ENCODE results near the gene CREM. TPM values are rescaled to one million over a fixed set of nuclear protein-coding genes. Genes with fewer than 3 reads are reported as not detected.

The CREM gene
- total RNA-seq, 1 donor from 2014 or later, result 31.4 TPM

GRCh38 chr10:35140727-35141126 is 14.1 kb downstream of the CREM start:
- Mint-ChIP-seq H3K27me3 (ENCODE audit: unreplicated experiment) (no peaks in the 10 kb centered on the region), H3K4me1 (ENCODE audit: unreplicated experiment) (peaks cover 2% of the 10 kb centered on the region), H3K9me3 (ENCODE audit: unreplicated experiment) (no peaks in the 10 kb centered on the region), H3K36me3 (ENCODE audit: unreplicated experiment) (no peaks in the 10 kb centered on the region), H3K4me3 (ENCODE audit: unreplicated experiment) (no peak overlapping the region), H3K27ac (ENCODE audit: unreplicated experiment) (no peak overlapping the region)
- TF ChIP-seq CTCF (IDR thresholded peaks at IDR 0.05), result no peak
- no peak for DNase-seq (ENCODE audit: extremely low spot score, unreplicated experiment)

GRCh38 chr10:35150308-35150707 is 23.7 kb downstream of the CREM start:
- no peak overlapping the region for H3K27ac Mint-ChIP-seq (ENCODE audit: unreplicated experiment)
- no peak overlapping the region for H3K4me3 Mint-ChIP-seq (ENCODE audit: unreplicated experiment)
- peaks cover 15% of the 10 kb centered on the region for H3K36me3 Mint-ChIP-seq (ENCODE audit: unreplicated experiment)
- H3K27me3 Mint-ChIP-seq (ENCODE audit: unreplicated experiment), result no peaks in the 10 kb centered on the region
- H3K9me3 Mint-ChIP-seq (ENCODE audit: unreplicated experiment), result no peaks in the 10 kb centered on the region
- no peaks in the 10 kb centered on the region for H3K4me1 Mint-ChIP-seq (ENCODE audit: unreplicated experiment)
- TF ChIP-seq CTCF (IDR thresholded peaks at IDR 0.05), result no peak
- no peak for DNase-seq (ENCODE audit: extremely low spot score, unreplicated experiment)

- Mint-ChIP-seq H3K27me3 (ENCODE audit: unreplicated experiment) (no peaks in the 10 kb centered on the region), H3K4me3 (ENCODE audit: unreplicated experiment) (no peak overlapping the region)
- no peak for TF ChIP-seq CTCF (IDR thresholded peaks at IDR 0.05)
These were observed 26.3 kb downstream of the CREM start for GRCh38 chr10:35152992-35153391.

GRCh38 chr10:35153716-35154115 is 27.1 kb downstream of the CREM start:
- Mint-ChIP-seq H3K27ac (ENCODE audit: unreplicated experiment) (no peak overlapping the region), H3K27me3 (ENCODE audit: unreplicated experiment) (no peaks in the 10 kb centered on the region), H3K9me3 (ENCODE audit: unreplicated experiment) (no peaks in the 10 kb centered on the region), H3K4me3 (ENCODE audit: unreplicated experiment) (no peak overlapping the region), H3K4me1 (ENCODE audit: unreplicated experiment) (no peaks in the 10 kb centered on the region), H3K36me3 (ENCODE audit: unreplicated experiment) (peaks cover 17% of the 10 kb centered on the region)
- no peak for DNase-seq (ENCODE audit: extremely low spot score, unreplicated experiment)
- no peak for TF ChIP-seq CTCF (IDR thresholded peaks at IDR 0.05)

More at GRCh38 chr10:35152992-35153391, 26.3 kb downstream of the CREM start:
- peaks cover 17% of the 10 kb centered on the region for H3K36me3 Mint-ChIP-seq (ENCODE audit: unreplicated experiment)
- no peak overlapping the region for H3K27ac Mint-ChIP-seq (ENCODE audit: unreplicated experiment)
- no peaks in the 10 kb centered on the region for H3K4me1 Mint-ChIP-seq (ENCODE audit: unreplicated experiment)
- no peaks in the 10 kb centered on the region for H3K9me3 Mint-ChIP-seq (ENCODE audit: unreplicated experiment)
- no peak for DNase-seq (ENCODE audit: extremely low spot score, unreplicated experiment)

- Mint-ChIP-seq H3K4me3 (ENCODE audit: unreplicated experiment) (no peak overlapping the region), H3K4me1 (ENCODE audit: unreplicated experiment) (no peaks in the 10 kb centered on the region), H3K27me3 (ENCODE audit: unreplicated experiment) (no peaks in the 10 kb centered on the region), H3K27ac (ENCODE audit: unreplicated experiment) (no peak overlapping the region), H3K9me3 (ENCODE audit: unreplicated experiment) (peaks cover 8% of the 10 kb centered on the region), H3K36me3 (ENCODE audit: unreplicated experiment) (peaks cover 7% of the 10 kb centered on the region)
- DNase-seq (ENCODE audit: extremely low spot score, unreplicated experiment), result no peak
- no peak for TF ChIP-seq CTCF (IDR thresholded peaks at IDR 0.05)
These were observed 34.1 kb downstream of the CREM start for GRCh38 chr10:35160743-35161142.

All from osteocyte (in vitro differentiated cells).